OCI-M2 (cell line): ENCODE results near the gene ANTXR1.

Experiments used
- DNase-seq: peaks from one replicate; lab custom pipeline; 2025; ENCODE audit not compliant: unreplicated experiment; lab: John Stamatoyannopoulos, UW

The ANTXR1 gene

GRCh38 chr2:69177063-69177771 is 164.2 kb downstream of the ANTXR1 start:
- no peak for DNase-seq

- no peak for DNase-seq
Measured at GRCh38 chr2:69177785-69178636, 165.0 kb downstream of the ANTXR1 start.

- DNase-seq, result no peak
Measured at GRCh38 chr2:69178756-69179155, 165.8 kb downstream of the ANTXR1 start.

- DNase-seq, result no peak
Measured at GRCh38 chr2:69180227-69180626, 167.2 kb downstream of the ANTXR1 start.

- no peak for DNase-seq
Measured at GRCh38 chr2:69180974-69181373, 168.0 kb downstream of the ANTXR1 start.

- DNase-seq, result no peak
Measured at GRCh38 chr2:69181806-69182427, 168.9 kb downstream of the ANTXR1 start.

- DNase-seq, result no peak
Measured at GRCh38 chr2:69183659-69184058, 170.7 kb downstream of the ANTXR1 start.

- no peak for DNase-seq
Measured at GRCh38 chr2:69184224-69184623, 171.2 kb downstream of the ANTXR1 start.

GRCh38 chr2:69185807-69186206 is 172.8 kb downstream of the ANTXR1 start:
- no peak for DNase-seq

- no peak for DNase-seq
Measured at GRCh38 chr2:69186614-69187013, 173.6 kb downstream of the ANTXR1 start.

- no peak for DNase-seq
Measured at GRCh38 chr2:69188182-69188900, 175.4 kb downstream of the ANTXR1 start.

GRCh38 chr2:69190743-69191404 is 177.9 kb downstream of the ANTXR1 start:
- no peak for DNase-seq

GRCh38 chr2:69191634-69192033 is 178.7 kb downstream of the ANTXR1 start:
- no peak for DNase-seq

- DNase-seq, result no peak
Measured at GRCh38 chr2:69192176-69192945, 179.4 kb downstream of the ANTXR1 start.

- DNase-seq, result no peak
Measured at GRCh38 chr2:69195706-69196105, 182.7 kb downstream of the ANTXR1 start.

- DNase-seq, result no peak
Measured at GRCh38 chr2:69196327-69197117, 183.5 kb downstream of the ANTXR1 start.

GRCh38 chr2:69200107-69200520 is 187.1 kb downstream of the ANTXR1 start:
- no peak for DNase-seq

- no peak for DNase-seq
Measured at GRCh38 chr2:69201259-69201658, 188.3 kb downstream of the ANTXR1 start.

GRCh38 chr2:69202327-69202726 is 189.3 kb downstream of the ANTXR1 start:
- no peak for DNase-seq
